ENCODE data around the gene RGS14.
A peak's percentile ranks its signal among the peaks of the same experiment; 100 is the strongest.

Gene RGS14

GRCh38 chr5:177386542-177386941 is 28.8 kb downstream of the RGS14 start:
- no peak for DNase-seq (ENCODE audit: low read depth)
- TF ChIP-seq, protein P1, sequence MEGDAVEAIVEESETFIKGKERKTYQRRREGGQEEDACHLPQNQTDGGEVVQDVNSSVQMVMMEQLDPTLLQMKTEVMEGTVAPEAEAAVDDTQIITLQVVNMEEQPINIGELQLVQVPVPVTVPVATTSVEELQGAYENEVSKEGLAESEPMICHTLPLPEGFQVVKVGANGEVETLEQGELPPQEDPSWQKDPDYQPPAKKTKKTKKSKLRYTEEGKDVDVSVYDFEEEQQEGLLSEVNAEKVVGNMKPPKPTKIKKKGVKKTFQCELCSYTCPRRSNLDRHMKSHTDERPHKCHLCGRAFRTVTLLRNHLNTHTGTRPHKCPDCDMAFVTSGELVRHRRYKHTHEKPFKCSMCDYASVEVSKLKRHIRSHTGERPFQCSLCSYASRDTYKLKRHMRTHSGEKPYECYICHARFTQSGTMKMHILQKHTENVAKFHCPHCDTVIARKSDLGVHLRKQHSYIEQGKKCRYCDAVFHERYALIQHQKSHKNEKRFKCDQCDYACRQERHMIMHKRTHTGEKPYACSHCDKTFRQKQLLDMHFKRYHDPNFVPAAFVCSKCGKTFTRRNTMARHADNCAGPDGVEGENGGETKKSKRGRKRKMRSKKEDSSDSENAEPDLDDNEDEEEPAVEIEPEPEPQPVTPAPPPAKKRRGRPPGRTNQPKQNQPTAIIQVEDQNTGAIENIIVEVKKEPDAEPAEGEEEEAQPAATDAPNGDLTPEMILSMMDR (IDR thresholded peaks at IDR 0.05; ENCODE audit: low read depth, low read length, missing control alignments) = no peak
- in situ Hi-C loops (cut with HindIII; ENCODE audit: low sequenced_read_pairs) = no loop called here
- H3K4me3 ChIP-seq (ENCODE audit: low read depth, low read length) = no peak overlapping the region

GRCh38 chr5:177387405-177387804 is 29.7 kb downstream of the RGS14 start:
- no peak for DNase-seq (ENCODE audit: low read depth)
- in situ Hi-C loops (cut with HindIII; ENCODE audit: low sequenced_read_pairs) = no loop called here
- TF ChIP-seq, protein P1 (IDR thresholded peaks at IDR 0.05; ENCODE audit: low read depth, low read length, missing control alignments) = no peak
- H3K4me3 ChIP-seq (ENCODE audit: low read depth, low read length) = no peak overlapping the region

GRCh38 chr5:177388521-177389052 is 30.9 kb downstream of the RGS14 start:
- H3K4me3 ChIP-seq (ENCODE audit: low read depth, low read length) = no peak overlapping the region
- no peak for DNase-seq (ENCODE audit: low read depth)
- TF ChIP-seq, protein P1 (IDR thresholded peaks at IDR 0.05; ENCODE audit: low read depth, low read length, missing control alignments) = no peak
- in situ Hi-C loops (cut with HindIII; ENCODE audit: low sequenced_read_pairs) = no loop called here

DNA sequence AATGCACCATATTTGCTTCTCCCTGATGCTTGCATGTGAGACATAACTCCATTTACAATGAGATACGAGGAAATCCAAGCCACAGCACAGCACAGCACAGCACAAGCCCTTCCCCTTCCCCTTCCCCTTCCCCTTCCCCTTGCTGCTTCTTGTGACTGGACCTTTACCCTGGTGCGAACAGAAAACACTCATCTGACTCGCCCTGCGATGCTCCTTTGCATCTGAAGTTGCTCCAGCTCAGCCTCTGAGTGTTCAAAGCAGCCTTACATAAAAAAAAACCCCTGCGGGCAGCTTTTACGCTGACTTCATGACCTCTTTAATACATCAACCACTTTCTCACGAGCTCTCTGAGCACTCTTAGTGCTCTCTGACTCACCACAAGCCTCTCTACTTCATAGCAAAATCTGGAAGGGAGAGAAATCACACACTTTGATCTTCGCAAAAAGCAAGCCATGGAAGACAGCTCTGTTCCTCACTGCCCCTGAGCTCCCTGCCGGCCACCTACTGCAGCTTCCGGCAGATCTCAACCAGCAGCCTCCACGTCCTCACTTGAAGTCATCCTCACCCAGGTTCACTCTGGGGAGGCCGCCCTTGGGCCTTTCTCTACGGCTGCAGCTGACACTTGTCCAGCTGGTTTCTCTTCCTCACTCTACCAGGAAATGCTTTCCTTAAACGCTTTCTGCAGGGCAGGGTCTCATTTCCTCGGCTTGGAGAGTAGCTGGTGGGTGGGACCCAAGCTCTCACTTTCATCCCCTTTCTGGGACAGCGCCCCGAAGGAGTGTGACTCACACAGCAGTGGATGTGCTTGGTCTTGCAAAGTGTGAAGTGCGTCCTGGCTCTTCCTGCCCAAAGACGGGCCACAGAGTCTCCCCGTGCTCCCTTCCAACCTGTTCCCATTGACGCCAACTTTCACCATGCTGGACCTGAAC is 31.8 kb downstream of the RGS14 start:
- TF ChIP-seq, protein P1 (IDR thresholded peaks at IDR 0.05; ENCODE audit: low read depth, low read length, missing control alignments) = no peak
- H3K4me3 ChIP-seq (ENCODE audit: low read depth, low read length) = no peak overlapping the region
- in situ Hi-C loops (cut with HindIII; ENCODE audit: low sequenced_read_pairs) = no loop called here
- DNase-seq (ENCODE audit: low read depth) = peak; percentile 75

GRCh38 chr5:177390363-177391300 is 32.9 kb downstream of the RGS14 start:
- DNase-seq (ENCODE audit: low read depth) = peak; percentile 72
- H3K4me3 ChIP-seq (ENCODE audit: low read depth, low read length) = no peak overlapping the region
- TF ChIP-seq, protein P1 (IDR thresholded peaks at IDR 0.05; ENCODE audit: low read depth, low read length, missing control alignments) = peak; percentile 97
- in situ Hi-C loops (cut with HindIII; ENCODE audit: low sequenced_read_pairs) = no loop called here

GRCh38 chr5:177392765-177393164 is 35.0 kb downstream of the RGS14 start:
- DNase-seq (ENCODE audit: low read depth) = no peak
- TF ChIP-seq, protein P1 (IDR thresholded peaks at IDR 0.05; ENCODE audit: low read depth, low read length, missing control alignments) = no peak
- H3K4me3 ChIP-seq (ENCODE audit: low read depth, low read length) = no peak overlapping the region
- in situ Hi-C loops (cut with HindIII; ENCODE audit: low sequenced_read_pairs) = no loop called here
